ENCODE data around the gene ZNF286A. TPM values are rescaled to one million over a fixed set of nuclear protein-coding genes. Genes with fewer than 3 reads are reported as not detected.
"Not testable (repeated sequence)": the region's sequence is repeated elsewhere in the genome, so short reads cannot be mapped to it uniquely, and the experiment has no call there.

The ZNF286A gene
- total RNA-seq, result 118 TPM

GRCh38 chr17:15699413-15699924 is at the start of gene ZNF286A:
Gene ZNF286A (plus strand): TSS chr17:15699752. CDS start chr17:15700330, 578 bp downstream.
- peak; percentile 95 for DNase-seq

- no peak for DNase-seq
These were observed 49.6 kb upstream of the ZNF286A start for GRCh38 chr17:15649861-15650421.

- DNase-seq, result no peak
These were observed 48.6 kb upstream of the ZNF286A start for GRCh38 chr17:15650741-15651582.

- DNase-seq, result peak; percentile 68
These were observed 47.9 kb upstream of the ZNF286A start for GRCh38 chr17:15651583-15652110.

- DNase-seq, result no peak
These were observed 46.6 kb upstream of the ZNF286A start for GRCh38 chr17:15652960-15653359.

- not testable (repeated sequence) for DNase-seq
These were observed 45.2 kb upstream of the ZNF286A start for GRCh38 chr17:15654401-15654800.

GRCh38 chr17:15654886-15655561 is 44.5 kb upstream of the ZNF286A start:
- no peak for DNase-seq

GRCh38 chr17:15657868-15658267 is 41.7 kb upstream of the ZNF286A start:
- DNase-seq, result no peak

GRCh38 chr17:15658296-15658695 is 41.3 kb upstream of the ZNF286A start:
- no peak for DNase-seq

GRCh38 chr17:15659236-15659635 is 40.3 kb upstream of the ZNF286A start:
- no peak for DNase-seq

- no peak for DNase-seq
These were observed 39.9 kb upstream of the ZNF286A start for GRCh38 chr17:15659663-15660062.

GRCh38 chr17:15660077-15660476 is 39.5 kb upstream of the ZNF286A start:
- DNase-seq, result no peak

GRCh38 chr17:15662681-15663080 is 36.9 kb upstream of the ZNF286A start:
- no peak for DNase-seq

- DNase-seq, result no peak
These were observed 36.4 kb upstream of the ZNF286A start for GRCh38 chr17:15663176-15663575.

- DNase-seq, result no peak
These were observed 35.9 kb upstream of the ZNF286A start for GRCh38 chr17:15663691-15664090.

GRCh38 chr17:15669526-15669925 is 30.0 kb upstream of the ZNF286A start:
- not testable (repeated sequence) for DNase-seq

- not testable (repeated sequence) for DNase-seq
These were observed 24.9 kb upstream of the ZNF286A start for GRCh38 chr17:15674640-15675039.

GRCh38 chr17:15675991-15676390 is 23.6 kb upstream of the ZNF286A start:
- not testable (repeated sequence) for DNase-seq

- not testable (repeated sequence) for DNase-seq
These were observed 16.4 kb upstream of the ZNF286A start for GRCh38 chr17:15683135-15683534.

GRCh38 chr17:15683824-15684478 is 15.6 kb upstream of the ZNF286A start, which contains the start of gene TRIM16:
Gene TRIM16 (minus strand): TSS chr17:15684311. CDS start chr17:15651609, 32,702 bp downstream.
- peak; percentile 74 for DNase-seq

GRCh38 chr17:15687494-15687893 is 12.1 kb upstream of the ZNF286A start:
- not testable (repeated sequence) for DNase-seq

- DNase-seq, result not testable (repeated sequence)
These were observed 585 bp upstream of the ZNF286A start for GRCh38 chr17:15698967-15699366.

All from occipital lobe (tissue), 2 donors.